Measurements from ENCODE around the gene CD99.
"Not testable (repeated sequence)": the region's sequence is repeated elsewhere in the genome, so short reads cannot be mapped to it uniquely, and the experiment has no call there.

CD99 gene

DNA sequence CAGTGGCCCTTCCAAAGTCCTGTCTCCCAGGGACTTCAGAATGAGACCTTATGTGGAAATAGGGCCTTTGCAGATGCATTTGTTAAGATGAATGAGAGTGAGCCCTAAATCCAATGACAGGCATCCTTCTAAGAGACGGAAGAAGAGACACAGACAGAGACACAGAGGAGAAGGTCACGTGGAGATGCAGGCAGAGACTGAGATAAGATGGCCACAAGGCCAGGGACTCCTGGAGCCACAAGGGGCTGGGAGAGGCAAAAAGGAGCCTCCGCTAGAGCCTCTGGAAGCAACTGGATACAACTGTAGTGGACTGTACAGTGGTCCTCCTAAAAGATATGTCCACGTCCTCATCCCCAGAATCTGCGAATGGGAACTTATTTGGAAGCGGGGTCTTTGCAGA is 19.0 kb upstream of the CD99 start:
- Histone ChIP-seq H3K9me3 (ENCODE audit: low read length) (no peaks in the 10 kb centered on the region), H3F3A (ENCODE audit: insufficient read depth, low read length) (no peaks in the 10 kb centered on the region), H2AFZ (ENCODE audit: low read length) (no peak overlapping the region), H3K27me3 (ENCODE audit: insufficient read depth, low read length) (no peaks in the 10 kb centered on the region), H3K9ac (ENCODE audit: low read length) (no peak overlapping the region), H3K9me2 (ENCODE audit: low read depth, low read length) (no peaks in the 10 kb centered on the region), H4K20me1 (ENCODE audit: insufficient read depth, low read length) (no peaks in the 10 kb centered on the region), H3K79me2 (ENCODE audit: insufficient read depth, low read length) (no peaks in the 10 kb centered on the region), H3K4me1 (ENCODE audit: insufficient read depth, low read length, severe bottlenecking) (no peaks in the 10 kb centered on the region), H3K4me2 (ENCODE audit: low read length) (no peak overlapping the region), H3K27ac (ENCODE audit: low read depth, low read length, poor library complexity, severe bottlenecking) (no peak overlapping the region), H3K4me3 (ENCODE audit: low read depth, low read length, poor library complexity, severe bottlenecking) (no peak overlapping the region), H3K36me3 (ENCODE audit: insufficient read depth, low read length) (no peaks in the 10 kb centered on the region)
- no peak for TF ChIP-seq EZH2 (IDR thresholded peaks at IDR 0.05; ENCODE audit: borderline replicate concordance, low read length)
- TF ChIP-seq, protein P1, sequence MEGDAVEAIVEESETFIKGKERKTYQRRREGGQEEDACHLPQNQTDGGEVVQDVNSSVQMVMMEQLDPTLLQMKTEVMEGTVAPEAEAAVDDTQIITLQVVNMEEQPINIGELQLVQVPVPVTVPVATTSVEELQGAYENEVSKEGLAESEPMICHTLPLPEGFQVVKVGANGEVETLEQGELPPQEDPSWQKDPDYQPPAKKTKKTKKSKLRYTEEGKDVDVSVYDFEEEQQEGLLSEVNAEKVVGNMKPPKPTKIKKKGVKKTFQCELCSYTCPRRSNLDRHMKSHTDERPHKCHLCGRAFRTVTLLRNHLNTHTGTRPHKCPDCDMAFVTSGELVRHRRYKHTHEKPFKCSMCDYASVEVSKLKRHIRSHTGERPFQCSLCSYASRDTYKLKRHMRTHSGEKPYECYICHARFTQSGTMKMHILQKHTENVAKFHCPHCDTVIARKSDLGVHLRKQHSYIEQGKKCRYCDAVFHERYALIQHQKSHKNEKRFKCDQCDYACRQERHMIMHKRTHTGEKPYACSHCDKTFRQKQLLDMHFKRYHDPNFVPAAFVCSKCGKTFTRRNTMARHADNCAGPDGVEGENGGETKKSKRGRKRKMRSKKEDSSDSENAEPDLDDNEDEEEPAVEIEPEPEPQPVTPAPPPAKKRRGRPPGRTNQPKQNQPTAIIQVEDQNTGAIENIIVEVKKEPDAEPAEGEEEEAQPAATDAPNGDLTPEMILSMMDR (IDR thresholded peaks at IDR 0.05; ENCODE audit: low read length): no peak

DNA sequence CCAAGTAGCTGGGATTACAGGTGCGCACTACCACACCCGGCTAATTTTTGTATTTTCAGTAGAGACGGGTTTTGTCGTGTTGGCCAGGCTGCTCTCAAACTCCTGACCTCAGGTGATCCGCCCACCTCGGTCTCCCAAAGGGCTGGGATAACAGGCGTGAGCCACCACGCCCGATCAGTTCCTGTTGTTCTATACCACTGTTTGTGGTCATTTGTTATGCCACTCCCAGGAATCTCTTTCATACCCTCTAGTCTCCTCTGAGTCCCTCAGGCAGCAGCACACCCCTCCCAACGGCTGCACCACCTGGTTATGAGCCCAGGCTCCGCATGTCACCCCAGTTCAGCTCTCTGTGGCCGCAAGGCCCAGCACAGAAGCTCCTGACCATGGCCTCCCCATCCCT is 17.5 kb upstream of the CD99 start:
- TF ChIP-seq, protein P1 (IDR thresholded peaks at IDR 0.05; ENCODE audit: low read length): no peak
- no peak for TF ChIP-seq EZH2 (IDR thresholded peaks at IDR 0.05; ENCODE audit: borderline replicate concordance, low read length)
- H4K20me1 ChIP-seq (ENCODE audit: insufficient read depth, low read length): no peaks in the 10 kb centered on the region
- no peak overlapping the region for H3K9ac ChIP-seq (ENCODE audit: low read length)
- H3K9me3 ChIP-seq (ENCODE audit: low read length): no peaks in the 10 kb centered on the region
- H3F3A ChIP-seq (ENCODE audit: insufficient read depth, low read length): no peaks in the 10 kb centered on the region
- H3K4me3 ChIP-seq (ENCODE audit: low read depth, low read length, poor library complexity, severe bottlenecking): no peak overlapping the region
- no peaks in the 10 kb centered on the region for H3K4me1 ChIP-seq (ENCODE audit: insufficient read depth, low read length, severe bottlenecking)
- no peaks in the 10 kb centered on the region for H3K79me2 ChIP-seq (ENCODE audit: insufficient read depth, low read length)
- H3K4me2 ChIP-seq (ENCODE audit: low read length): no peak overlapping the region
- no peak overlapping the region for H3K27ac ChIP-seq (ENCODE audit: low read depth, low read length, poor library complexity, severe bottlenecking)
- H3K36me3 ChIP-seq (ENCODE audit: insufficient read depth, low read length): no peaks in the 10 kb centered on the region
- no peaks in the 10 kb centered on the region for H3K27me3 ChIP-seq (ENCODE audit: insufficient read depth, low read length)
- H3K9me2 ChIP-seq (ENCODE audit: low read depth, low read length): no peaks in the 10 kb centered on the region
- no peak overlapping the region for H2AFZ ChIP-seq (ENCODE audit: low read length)

DNA sequence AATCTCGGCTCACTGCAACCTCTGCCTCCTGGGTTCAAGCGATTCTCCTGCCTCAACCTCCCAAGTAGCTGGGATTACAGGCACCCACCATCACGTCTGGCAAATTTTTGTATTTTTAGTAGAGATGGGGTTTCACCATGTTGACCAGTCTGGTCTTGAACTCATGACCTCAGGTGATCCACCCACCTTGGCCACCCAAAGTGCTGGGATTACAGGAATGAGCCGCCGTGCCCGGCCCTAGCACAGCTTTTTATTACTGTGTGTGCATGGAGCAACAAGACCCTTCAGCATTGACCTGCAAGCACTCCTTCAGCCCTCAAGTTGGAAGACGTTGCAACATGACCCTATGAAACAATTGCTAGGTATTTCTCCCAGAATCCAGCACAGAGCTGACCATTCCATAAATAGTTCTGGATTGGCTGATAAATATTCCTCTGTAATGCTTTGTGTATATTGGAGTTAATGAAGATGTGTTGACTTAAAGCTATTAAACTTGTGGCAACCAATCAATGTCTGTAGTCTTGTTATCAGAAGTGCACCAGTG is 15.4 kb upstream of the CD99 start:
- H3K9me3 ChIP-seq (ENCODE audit: low read length); H2AFZ ChIP-seq (ENCODE audit: low read length); H3K79me2 ChIP-seq (ENCODE audit: insufficient read depth, low read length); H3K27me3 ChIP-seq (ENCODE audit: insufficient read depth, low read length); H3F3A ChIP-seq (ENCODE audit: insufficient read depth, low read length); H3K4me1 ChIP-seq (ENCODE audit: insufficient read depth, low read length, severe bottlenecking); H3K27ac ChIP-seq (ENCODE audit: low read depth, low read length, poor library complexity, severe bottlenecking); H4K20me1 ChIP-seq (ENCODE audit: insufficient read depth, low read length); H3K36me3 ChIP-seq (ENCODE audit: insufficient read depth, low read length); H3K4me3 ChIP-seq (ENCODE audit: low read depth, low read length, poor library complexity, severe bottlenecking); H3K9ac ChIP-seq (ENCODE audit: low read length); H3K4me2 ChIP-seq (ENCODE audit: low read length); H3K9me2 ChIP-seq (ENCODE audit: low read depth, low read length): not testable (repeated sequence)
